Colon (tissue), 2 donors: ENCODE data around the gene FREY1.

ENCODE experiments used
- FAIRE-seq: peaks from 2 replicates; lab custom pipeline; 2012; peaks lifted over from hg19 to GRCh38; lab: Jason Lieb, UNC
- donor health status: control.
- donor health status: control.

The FREY1 gene

DNA sequence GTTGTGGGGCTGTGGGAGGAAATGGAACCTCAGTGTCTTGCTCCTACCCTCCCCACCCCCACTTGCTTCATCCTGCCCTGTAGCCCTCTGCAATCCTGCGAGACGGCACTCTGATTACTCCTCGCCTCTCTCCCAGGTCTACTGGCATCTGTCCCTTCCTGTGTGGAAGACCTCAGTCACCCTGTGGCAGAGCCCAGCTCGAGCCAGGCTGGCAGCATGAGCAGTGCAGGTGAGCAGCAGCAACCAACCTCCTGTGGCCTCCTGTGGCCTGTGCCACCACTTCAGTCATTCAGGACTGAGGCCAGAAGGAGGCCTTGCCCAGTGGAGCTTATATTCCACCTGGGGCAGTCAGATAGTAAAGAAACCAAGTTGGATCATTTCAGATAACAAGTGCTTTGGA lies 36.4 kb downstream of the FREY1 start:
- FAIRE-seq, result no peak

DNA sequence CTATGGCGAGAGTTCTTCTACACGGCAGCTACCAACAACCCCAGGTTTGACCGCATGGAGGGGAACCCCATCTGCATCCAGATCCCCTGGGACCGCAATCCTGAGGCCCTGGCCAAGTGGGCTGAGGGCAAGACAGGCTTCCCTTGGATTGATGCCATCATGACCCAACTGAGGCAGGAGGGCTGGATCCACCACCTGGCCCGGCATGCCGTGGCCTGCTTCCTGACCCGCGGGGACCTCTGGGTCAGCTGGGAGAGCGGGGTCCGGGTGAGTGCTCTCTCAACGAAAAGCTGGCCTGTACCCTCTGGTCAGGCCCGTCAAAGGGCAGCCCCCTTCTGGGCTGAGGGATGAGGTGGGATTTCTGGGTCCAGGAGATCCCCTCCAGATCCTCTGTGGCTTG lies 37.5 kb downstream of the FREY1 start:
- FAIRE-seq, result no peak

DNA sequence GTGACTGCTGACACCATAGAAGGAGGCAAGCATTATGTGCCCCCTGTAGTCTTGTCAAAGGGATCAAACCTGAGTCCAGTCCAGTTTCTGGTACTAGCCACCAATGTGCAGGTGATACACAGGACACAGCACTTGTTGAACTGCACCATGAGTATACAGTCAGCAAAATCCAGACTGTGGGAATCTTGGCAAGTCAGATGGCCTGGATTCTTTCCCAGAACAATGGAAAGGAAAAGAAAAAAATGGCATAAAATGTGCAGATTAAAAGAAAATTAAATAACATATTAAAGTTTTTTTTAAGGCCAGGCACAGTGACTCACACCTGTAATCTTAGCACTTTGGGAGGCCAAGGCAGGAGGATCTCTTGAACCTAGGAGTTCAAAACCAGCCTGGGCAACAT lies 43.0 kb downstream of the FREY1 start:
- FAIRE-seq, result no peak

DNA sequence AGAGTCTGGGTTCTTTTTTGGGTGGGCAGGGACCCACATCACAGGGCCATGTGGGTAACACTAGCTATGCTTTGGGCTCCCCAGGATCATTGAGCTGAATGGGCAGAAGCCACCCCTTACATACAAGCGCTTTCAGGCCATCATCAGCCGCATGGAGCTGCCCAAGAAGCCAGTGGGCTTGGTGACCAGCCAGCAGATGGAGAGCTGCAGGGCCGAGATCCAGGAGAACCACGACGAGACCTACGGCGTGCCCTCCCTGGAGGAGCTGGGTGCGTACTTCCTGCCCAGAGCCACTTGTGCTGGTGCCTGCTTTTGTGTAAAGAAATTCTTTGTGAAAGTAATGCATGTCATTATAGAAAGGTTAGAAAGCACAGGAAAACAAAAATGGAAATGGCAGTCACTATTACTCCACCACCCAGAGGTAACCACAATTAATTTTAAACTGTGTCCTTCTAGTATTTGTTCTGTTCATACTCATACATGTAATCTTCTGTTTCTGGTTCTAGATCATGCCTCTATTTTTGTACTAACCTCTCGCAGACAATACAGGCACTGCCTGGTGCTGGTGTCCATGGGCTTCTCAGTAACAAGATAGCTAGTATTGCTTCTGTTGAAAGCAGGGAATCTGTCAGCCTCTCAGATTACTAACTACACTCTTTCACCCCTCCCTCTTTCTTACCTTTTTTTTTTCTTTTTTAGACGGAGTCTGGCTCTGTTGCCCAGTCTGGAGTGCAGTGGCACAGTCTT lies 46.1 kb downstream of the FREY1 start:
- no peak for FAIRE-seq

DNA sequence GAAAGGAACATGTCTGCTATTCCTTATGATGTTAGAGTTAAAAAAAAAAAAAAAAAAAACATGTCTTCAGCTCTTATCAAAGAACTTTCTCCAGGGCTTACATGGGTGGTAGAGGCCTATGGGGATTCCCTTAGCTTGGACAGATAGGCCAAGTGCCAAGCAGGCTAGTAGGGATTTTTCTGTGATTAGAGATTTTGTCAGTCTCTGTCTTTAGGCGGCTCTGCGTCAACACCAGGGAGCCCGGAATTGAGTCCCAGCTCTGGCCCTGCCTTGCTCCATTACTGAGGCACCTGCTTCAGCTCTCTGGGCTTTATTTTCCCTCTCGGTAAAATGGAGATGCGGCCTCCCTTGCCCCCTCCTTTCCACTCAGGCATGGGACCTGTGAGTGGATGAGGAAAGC lies 46.7 kb downstream of the FREY1 start:
- no peak for FAIRE-seq

DNA sequence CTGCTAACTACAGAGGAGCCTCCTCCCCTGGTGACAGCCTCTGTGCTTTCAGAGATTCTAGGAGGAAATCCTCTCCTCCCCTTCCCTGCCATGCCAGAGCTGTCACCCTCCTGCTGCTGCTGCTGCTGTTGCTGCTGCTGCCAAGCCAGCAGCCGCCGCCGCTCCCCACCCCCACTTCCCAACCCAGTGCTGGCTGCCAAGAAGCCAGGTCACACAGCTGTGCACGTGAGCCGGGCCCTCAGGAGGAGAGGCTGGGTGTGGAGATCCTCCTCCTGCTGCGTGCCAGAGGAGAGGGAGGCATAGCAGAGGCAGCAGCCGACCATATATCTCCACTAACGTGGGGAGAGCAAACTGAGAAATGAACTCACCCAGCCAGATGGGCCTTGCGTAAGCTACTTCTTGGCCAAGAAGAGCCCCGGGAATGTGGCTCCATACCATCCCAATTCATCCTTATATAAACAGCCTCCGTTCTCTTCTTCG lies 47.4 kb downstream of the FREY1 start:
- no peak for FAIRE-seq

DNA sequence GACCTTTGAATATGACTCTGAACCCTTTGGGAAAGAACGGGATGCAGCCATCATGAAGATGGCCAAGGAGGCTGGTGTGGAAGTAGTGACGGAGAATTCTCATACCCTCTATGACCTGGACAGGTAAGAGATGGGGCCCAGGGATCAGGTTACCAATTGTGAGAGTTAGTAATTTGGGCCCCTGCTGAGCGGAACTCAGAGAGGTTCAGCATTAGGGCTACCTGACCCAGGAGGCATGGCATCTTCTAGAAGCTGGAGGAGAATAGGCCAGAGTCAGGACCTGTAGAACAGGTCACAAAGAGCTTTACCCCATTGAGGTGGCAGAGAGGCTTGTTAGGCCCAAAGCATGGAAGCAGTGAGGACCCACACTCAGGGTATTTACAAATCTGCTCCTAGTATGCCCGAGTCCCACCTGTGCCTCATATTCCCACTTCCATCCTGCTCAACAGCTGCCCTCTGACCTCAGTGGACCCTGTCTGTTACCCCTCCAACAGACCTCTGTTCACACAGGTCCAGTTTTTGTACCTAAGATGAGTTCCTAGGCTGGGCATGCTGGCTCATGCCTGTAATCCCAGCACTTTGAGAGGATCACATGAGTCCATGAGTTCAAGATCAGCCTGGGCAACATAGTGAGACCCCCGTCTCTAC lies 48.2 kb downstream of the FREY1 start:
- FAIRE-seq, result no peak

DNA sequence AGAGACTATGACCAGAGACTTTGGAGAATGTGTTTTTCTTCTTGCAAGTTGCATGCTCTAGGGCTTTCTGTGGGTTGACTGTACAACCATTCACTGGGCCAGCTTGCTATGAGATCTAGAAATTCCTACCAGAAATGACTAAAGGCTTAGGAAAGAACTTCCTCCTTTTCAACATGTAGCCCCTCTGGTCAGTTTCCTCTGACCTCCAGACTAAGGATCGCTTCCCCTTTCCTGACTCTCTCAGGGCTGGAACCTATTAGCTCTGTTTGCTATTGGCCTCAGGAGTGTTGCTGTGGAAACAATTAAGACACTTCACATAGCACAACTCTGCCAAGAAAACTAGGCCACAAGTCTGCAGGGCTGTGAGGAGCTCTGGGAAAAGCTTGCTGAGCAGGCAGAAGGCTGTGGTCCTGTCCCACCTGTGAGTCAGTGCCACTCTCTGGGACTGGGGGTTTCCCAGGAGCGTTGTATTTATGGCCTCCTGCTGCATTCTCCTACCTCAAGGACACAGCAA lies 49.1 kb downstream of the FREY1 start:
- FAIRE-seq, result no peak
